HepG2 (cell line): Measurements from ENCODE around the gene GLB1L. TPM values are rescaled to one million over a fixed set of nuclear protein-coding genes. Genes with fewer than 3 reads are reported as not detected.

Experiments
- FOXO4 ChIP-seq: sonication (generic); formaldehyde crosslinking; conservative IDR thresholded peaks from 2 replicates; pipeline ENCODE4 v1.8.1; 2023; ENCODE audit warnings: missing genetic modification reagents
- MIXL1 ChIP-seq: IDR thresholded peaks from 2 replicates; pipeline ENCODE4 v1.6.1; 2016
- NCOA1 ChIP-seq: sonication (generic); formaldehyde crosslinking; IDR thresholded peaks from 2 replicates; pipeline ENCODE4 v1.9.0; 2021; ENCODE audit warnings: missing genetic modification reagents
- NRL ChIP-seq: sonication (generic); formaldehyde crosslinking; IDR thresholded peaks from 2 replicates; pipeline ENCODE4 v1.5.0; 2020; ENCODE audit warnings: missing genetic modification reagents, mild to moderate bottlenecking, moderate library complexity, borderline replicate concordance
- ZBED4 ChIP-seq: sonication (generic); formaldehyde crosslinking; IDR thresholded peaks from 2 replicates; pipeline ENCODE4 v1.4.0; 2020; ENCODE audit warnings: missing genetic modification reagents, borderline replicate concordance
- ZBTB43 ChIP-seq: sonication (generic); formaldehyde crosslinking; conservative IDR thresholded peaks from 2 replicates; pipeline ENCODE4 v1.4.0; 2020; ENCODE audit warnings: missing genetic modification reagents
- ZC3H13 ChIP-seq: sonication (generic); formaldehyde crosslinking; IDR thresholded peaks from 2 replicates; pipeline ENCODE4 v1.8.1; 2023; ENCODE audit warnings: mild to moderate bottlenecking, missing genetic modification reagents, moderate library complexity
- ZNF414 ChIP-seq: sonication (generic); formaldehyde crosslinking; IDR thresholded peaks from 2 replicates; pipeline ENCODE4 v1.5.0; 2020; ENCODE audit warnings: missing genetic modification reagents
- ZNF609 ChIP-seq: sonication (generic); formaldehyde crosslinking; IDR thresholded peaks from 2 replicates; pipeline ENCODE4 v1.4.0; 2020; ENCODE audit warnings: mild to moderate bottlenecking, missing genetic modification reagents, borderline replicate concordance
- polyA plus RNA-seq, 8 experiments: library from polyadenylated mRNA; depleted of rRNA in 3 of 8; stranded (reverse) in 7 of 8; unstranded in 1 of 8; fragments of >200 nt; fragmentation: Illumina TruSeq in 4 of 8; extraction: Trizol in 4 of 8; gene quantifications; 2 replicates each; pipeline versions ENCODE4 v1.2.1 to v1.2.3, GENCODE V29; 2011 to 2016; ENCODE audit warnings: low read depth in 4 of 8, missing spikeins in 1 of 8, mixed read lengths in 1 of 8; ENCODE audit not compliant: insufficient read depth in 1 of 8
- total RNA-seq, 5 experiments: library from RNA; depleted of rRNA; stranded (reverse); fragments of >200 nt; fragmentation: Illumina TruSeq; extraction: Trizol; gene quantifications; 2 replicates each; pipeline ENCODE4 v1.2.3, GENCODE V29; 2016; ENCODE audit warnings: low read depth in 1 of 5

Gene GLB1L
- total and polyA plus RNA-seq, 2 of the 13 experiments (the other 11 are each of a cell fraction or from before 2014, with no cell fraction given) = 6.8 to 7.3 TPM

GRCh38 chr2:219253753-219254589 is 8.7 kb upstream of the GLB1L start, which contains the start of gene TUBA4A (continued):
- peak; percentile 12; the same call in 1 of the 2 replicates for TF ChIP-seq ZBED4 (CRISPR knock-in tag)
- TF ChIP-seq MIXL1 (CRISPR knock-in tag) = no peak
- TF ChIP-seq NRL (CRISPR knock-in tag) = no peak; the same call in 1 of the 2 replicates
- TF ChIP-seq NCOA1 = no peak
- 0 out of 2 replicates have a peak, but pooled peaks have one; percentile 24 for TF ChIP-seq ZBTB43 (CRISPR knock-in tag)
- TF ChIP-seq FOXO4 = no peak
- TF ChIP-seq ZNF609 (CRISPR knock-in tag) = peak; percentile 46; the same call in 1 of the 2 replicates
- 0 out of 2 replicates have a peak, but pooled peaks have one; percentile 25 for TF ChIP-seq ZC3H13
- TF ChIP-seq ZNF414 (CRISPR knock-in tag) = peak; percentile 53; the same call in 1 of the 2 replicates
